GM23338 (cell line): ENCODE results near the gene CXCL12. TPM values are rescaled to one million over a fixed set of nuclear protein-coding genes. Genes with fewer than 3 reads are reported as not detected.

Experiments used
- ATAC-seq: fragments of 200-7000 bp; cut with Tn5 transposase; 3 replicates; pipeline ENCODE4 v1.9.1; 2020
- DNase-seq: peaks from one replicate; pipeline ENCODE4 v3.0.0-alpha.2; 2015; ENCODE audit warnings: low spot score
- H2AFZ ChIP-seq: fragments of 200-600 bp; sonication (generic); 2 replicates; pipeline ENCODE4 v1.8.0; 2016; ENCODE audit warnings: antibody characterized with exemption, mild to moderate bottlenecking, moderate library complexity
- H3F3A ChIP-seq: fragments of 200-600 bp; sonication (generic); replicated peaks from 2 replicates; pipeline ENCODE4 v1.8.0; 2017; ENCODE audit warnings: antibody characterized with exemption, mixed run types, low read depth
- H3K27ac ChIP-seq: fragments of 200-600 bp; sonication (generic); 2 replicates; pipeline ENCODE4 v1.6.1; 2016; ENCODE audit warnings: low read depth
- H3K27me3 ChIP-seq: fragments of 200-600 bp; sonication (generic); 2 replicates; pipeline ENCODE4 v1.8.0; 2016; ENCODE audit warnings: mild to moderate bottlenecking, mixed run types, moderate library complexity; ENCODE audit not compliant: insufficient read depth
- H3K36me3 ChIP-seq: fragments of 200-600 bp; sonication (generic); 2 replicates; pipeline ENCODE4 v1.8.0; 2016; ENCODE audit warnings: mild to moderate bottlenecking; ENCODE audit not compliant: insufficient read depth
- H3K4me1 ChIP-seq: fragments of 200-600 bp; sonication (generic); 2 replicates; pipeline ENCODE4 v1.8.0; 2016; ENCODE audit warnings: mild to moderate bottlenecking, moderate library complexity; ENCODE audit not compliant: insufficient read depth
- H3K4me2 ChIP-seq: fragments of 200-600 bp; sonication (generic); 2 replicates; pipeline ENCODE4 v1.7.1; 2017; ENCODE audit warnings: mixed run types
- H3K4me3 ChIP-seq: fragments of 200-600 bp; sonication (generic); 2 replicates; pipeline ENCODE4 v1.6.1; 2016; ENCODE audit warnings: mixed run types
- H3K79me2 ChIP-seq: fragments of 200-600 bp; sonication (generic); replicated peaks from 2 replicates; pipeline ENCODE4 v1.8.0; 2017; ENCODE audit warnings: mild to moderate bottlenecking; ENCODE audit not compliant: insufficient read depth
- H3K9me2 ChIP-seq: fragments of 200-600 bp; sonication (generic); 2 replicates; pipeline ENCODE4 v1.8.0; 2017; ENCODE audit not compliant: insufficient read depth
- H4K20me1 ChIP-seq: fragments of 200-600 bp; sonication (generic); replicated peaks from 2 replicates; pipeline ENCODE4 v1.8.0; 2017; ENCODE audit warnings: mild to moderate bottlenecking; ENCODE audit not compliant: insufficient read depth
- H3K27ac Mint-ChIP-seq: 2 replicates; pipeline ENCODE4 v1.8.0; 2020; ENCODE audit warnings: inconsistent platforms, mild to moderate bottlenecking, moderate library complexity, mixed read lengths
- H3K27me3 Mint-ChIP-seq: 3 replicates; pipeline ENCODE4 v1.8.0; 2022; ENCODE audit warnings: low read depth, mild to moderate bottlenecking, moderate library complexity, mixed read lengths, inconsistent platforms; ENCODE audit not compliant: insufficient read depth, poor library complexity
- H3K36me3 Mint-ChIP-seq: 3 replicates; pipeline ENCODE4 v1.8.0; 2021; ENCODE audit warnings: low read depth, mild to moderate bottlenecking, inconsistent platforms, moderate library complexity, mixed read lengths
- H3K4me1 Mint-ChIP-seq: 3 replicates; pipeline ENCODE4 v1.8.0; 2020; ENCODE audit warnings: mild to moderate bottlenecking, inconsistent platforms, mixed read lengths
- H3K4me3 Mint-ChIP-seq: 3 replicates; pipeline ENCODE4 v1.8.0; 2021; ENCODE audit warnings: moderate library complexity, mild to moderate bottlenecking, inconsistent platforms, mixed read lengths
- H3K9me3 Mint-ChIP-seq: 3 replicates; pipeline ENCODE4 v1.8.0; 2020; ENCODE audit warnings: moderate library complexity, mild to moderate bottlenecking, inconsistent platforms, mixed read lengths
- CTCF ChIP-seq, 2 experiments: fragments of 200-600 bp in 1 of 2; sonication (generic) in 1 of 2; conservative IDR thresholded peaks; 2 replicates each; pipeline versions ENCODE4 v1.5.1 to v1.6.1; 2016 to 2017; ENCODE audit warnings: antibody characterized with exemption in 2 of 2, low read depth in 2 of 2, mild to moderate bottlenecking in 2 of 2, moderate library complexity in 1 of 2
- ETS1 ChIP-seq: IDR thresholded peaks from 2 replicates; pipeline ENCODE4 v1.6.1; 2016; ENCODE audit warnings: antibody characterized with exemption
- EZH2 ChIP-seq: fragments of 200-600 bp; sonication (generic); IDR thresholded peaks from one replicate; pipeline ENCODE4 v1.8.0; 2017; ENCODE audit warnings: antibody characterized with exemption, mild to moderate bottlenecking, low read depth; ENCODE audit not compliant: unreplicated experiment
- EZH2phosphoT487 ChIP-seq: fragments of 200-600 bp; sonication (generic); IDR thresholded peaks from one replicate; pipeline ENCODE4 v1.8.1; 2018; ENCODE audit warnings: antibody characterized with exemption; ENCODE audit not compliant: unreplicated experiment
- NANOG ChIP-seq: IDR thresholded peaks from 2 replicates; pipeline ENCODE4 v1.6.1; 2016; ENCODE audit warnings: antibody characterized with exemption, borderline replicate concordance
- POLR2AphosphoS5 ChIP-seq: IDR thresholded peaks from 2 replicates; pipeline ENCODE4 v1.6.1; 2016; ENCODE audit warnings: antibody characterized with exemption, low read depth
- REST ChIP-seq: IDR thresholded peaks from one replicate; pipeline ENCODE4 v1.6.1; 2018; ENCODE audit warnings: antibody characterized with exemption; ENCODE audit not compliant: unreplicated experiment
- STAT1 ChIP-seq: IDR thresholded peaks from one replicate; pipeline ENCODE4 v1.6.1; 2016; ENCODE audit warnings: antibody characterized with exemption; ENCODE audit not compliant: unreplicated experiment
- ZNF114 ChIP-seq: fragments of 250-450 bp; sonication (Bioruptor Pico); IDR thresholded peaks from 2 replicates; pipeline ENCODE4 v1.5.0; 2020; ENCODE audit warnings: mild to moderate bottlenecking, moderate library complexity
- ZNF331 ChIP-seq: fragments of 250-450 bp; sonication (Bioruptor Pico); IDR thresholded peaks from 2 replicates; pipeline ENCODE4 v1.5.0; 2020; ENCODE audit warnings: low read depth, mild to moderate bottlenecking, moderate library complexity
- ZNF462 ChIP-seq: fragments of 250-450 bp; sonication (Bioruptor Pico); IDR thresholded peaks from 2 replicates; pipeline ENCODE4 v1.5.0; 2020; ENCODE audit warnings: mild to moderate bottlenecking, moderate library complexity
- polyA plus RNA-seq: library from polyadenylated mRNA; unstranded; fragments of >200 nt; fragmentation: Nextera tagmentation; extraction: Ambion mirVana; gene quantifications from 2 replicates; pipeline ENCODE4 v1.2.1, GENCODE V29; 2016
- total RNA-seq: library from RNA; depleted of rRNA; stranded (reverse); fragments of >200 nt; shearing (Covaris generic); gene quantifications from 2 replicates; pipeline ENCODE4 v1.2.3, GENCODE V29; 2014

CXCL12 gene
- total and polyA plus RNA-seq, 2 experiments from 2014 or later: 53.8 to 58.5 TPM

GRCh38 chr10:44361109-44361508 lies 23.8 kb downstream of the CXCL12 start (continued):
- no peak for TF ChIP-seq ZNF462 (CRISPR knock-in tag)

- DNase-seq (no peak), ATAC-seq (no peak)
- 0 out of 2 replicates have a peak, but pooled peaks cover 3% of the 10 kb centered on the region for H3K9me2 ChIP-seq
- H3K4me2 ChIP-seq: no peak overlapping the region
- no peak overlapping the region for H3K4me3 Mint-ChIP-seq
- H3K27me3 Mint-ChIP-seq: peaks cover 11% of the 10 kb centered on the region
- no peak overlapping the region for H3K27ac ChIP-seq
- no peaks in the 10 kb centered on the region for H3K27me3 ChIP-seq
- no peak overlapping the region for H2AFZ ChIP-seq
- H3K4me3 ChIP-seq: no peak overlapping the region
- H3K36me3 Mint-ChIP-seq: peaks cover 11% of the 10 kb centered on the region; the same call in 2 of the 3 replicates
- no peaks in the 10 kb centered on the region for H3K79me2 ChIP-seq
- H4K20me1 ChIP-seq: no peaks in the 10 kb centered on the region
- peaks cover 3% of the 10 kb centered on the region; the same call in 2 of the 3 replicates for H3K9me3 Mint-ChIP-seq
- H3F3A ChIP-seq: no peaks in the 10 kb centered on the region
- peaks cover 15% of the 10 kb centered on the region for H3K4me1 ChIP-seq
- no peaks in the 10 kb centered on the region for H3K36me3 ChIP-seq
- peaks cover 45% of the 10 kb centered on the region for H3K4me1 Mint-ChIP-seq
- no peak overlapping the region for H3K27ac Mint-ChIP-seq
- TF ChIP-seq CTCF (conservative IDR thresholded peaks at IDR 0.05; ENCODE audit: low read depth in 2 of 2) (no peak), STAT1 (no peak), POLR2AphosphoS5 (no peak), REST (no peak), ZNF331 (CRISPR knock-in tag) (no peak), NANOG (no peak), ZNF114 (CRISPR knock-in tag) (no peak), ETS1 (no peak), EZH2 (no peak), EZH2phosphoT487 (no peak)
Observed at GRCh38 chr10:44358080-44358771, 26.7 kb downstream of the CXCL12 start.
